ENCODE data around the gene USP27X. TPM values are rescaled to one million over a fixed set of nuclear protein-coding genes. Genes with fewer than 3 reads are reported as not detected.

Gene USP27X
- polyA plus RNA-seq (2013, experiment 1 of 2) = 4.4 TPM
- 4.5 TPM for polyA plus RNA-seq (2013, experiment 2 of 2)

DNA sequence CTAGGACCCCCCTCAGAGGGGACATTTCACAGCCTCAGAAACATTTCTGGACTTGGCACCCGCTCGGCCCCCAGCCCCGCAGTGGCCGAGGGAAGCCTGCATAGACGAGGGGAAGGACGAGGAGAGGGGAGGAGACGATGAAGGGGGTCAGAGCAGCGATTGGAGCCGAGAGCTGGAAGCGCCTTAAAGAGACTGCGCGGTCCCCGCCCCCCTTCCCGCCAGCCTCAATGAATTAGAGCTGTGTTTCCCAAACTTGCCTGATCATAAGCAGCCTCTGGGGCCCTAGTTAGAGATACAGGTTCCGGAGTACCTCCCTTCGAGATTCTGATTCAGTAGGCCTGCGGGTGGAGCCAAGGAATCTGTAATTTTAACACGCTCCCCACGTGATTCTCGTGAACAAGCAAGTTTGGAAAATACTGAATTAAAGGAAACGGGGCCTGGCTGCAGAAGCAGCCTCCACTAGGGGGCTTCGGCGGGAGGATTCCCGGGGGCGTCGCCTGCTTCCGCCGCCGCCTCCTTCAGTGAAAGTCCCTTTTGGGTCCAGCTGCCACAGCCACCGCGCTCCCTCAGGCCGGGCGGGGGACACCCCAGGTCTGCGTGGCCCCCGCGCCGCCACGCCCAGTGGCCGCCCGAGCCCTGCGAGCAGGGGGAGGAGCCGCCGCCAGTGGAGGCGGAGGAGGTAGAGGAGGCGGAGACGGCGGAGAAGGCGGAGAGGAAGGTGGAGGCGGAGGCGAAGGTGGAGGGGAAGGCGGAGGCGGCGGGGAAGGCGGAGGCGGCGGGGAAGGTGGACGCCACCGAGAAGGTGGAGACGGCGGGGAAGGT, at the start of gene USP27X:
USP27X (plus strand) TSS at position 651 of the 822 bp plus-strand sequence. CDS start 824 bp downstream, outside the sequence.
- Histone ChIP-seq H4K8ac (ENCODE audit: low read length) (peak within 1 kb of the TSS; percentile 77), H2BK12ac (ENCODE audit: low read length in 2 of 2) (no peak within 1 kb of the TSS), H2BK15ac (ENCODE audit: low read depth, poor library complexity, severe bottlenecking) (peak within 1 kb of the TSS; percentile 69), H3K14ac (ENCODE audit: low read length in 2 of 2) (peak within 1 kb of the TSS in 1 of 2 experiments; percentile 75), H2BK5ac (ENCODE audit: low read depth, low read length, poor library complexity, severe bottlenecking) (peak within 1 kb of the TSS; percentile 90), H3K27ac (ENCODE audit: low read length, poor library complexity, severe bottlenecking) (peak within 1 kb of the TSS; percentile 79), H4K91ac (ENCODE audit: low read length) (peak within 1 kb of the TSS; percentile 39), H3K9ac (ENCODE audit: low read length) (peak within 1 kb of the TSS; percentile 79), H3K18ac (ENCODE audit: low read depth in 1 of 2, low read length in 2 of 2) (peak within 1 kb of the TSS; percentile 73 to 79), H3K27me3 (ENCODE audit: control insufficient read depth in 1 of 2, insufficient read depth in 1 of 2, low read length in 2 of 2) (no peaks in the 10 kb centered on the region), H3K4me1 (ENCODE audit: control insufficient read depth, insufficient read depth, low read depth, low read length) (peaks cover 15% of the 10 kb centered on the region), H2BK120ac (ENCODE audit: low read depth, low read length) (peak within 1 kb of the TSS; percentile 61), H2AK5ac (ENCODE audit: low read length, severe bottlenecking) (no peak within 1 kb of the TSS), H3K9me3 (ENCODE audit: control insufficient read depth, low read length) (no peaks in the 10 kb centered on the region), H3K23ac (ENCODE audit: low read length in 2 of 2) (no peak within 1 kb of the TSS), H3K4ac (ENCODE audit: low read depth in 1 of 2, low read length in 2 of 2) (peak within 1 kb of the TSS in 1 of 2 experiments; percentile 59), H2AFZ (ENCODE audit: low read depth, low read length) (peak within 1 kb of the TSS; percentile 49), H3K4me3 (ENCODE audit: insufficient read depth in 1 of 2, low read depth in 1 of 2, low read length in 2 of 2) (peak within 1 kb of the TSS; percentile 70 to 77), H3K79me1 (replicated peaks; ENCODE audit: low read length, poor library complexity, severe bottlenecking) (peaks cover 13% of the 10 kb centered on the region), H3K4me2 (ENCODE audit: low read length, poor library complexity, severe bottlenecking) (peak within 1 kb of the TSS; percentile 68), H3K36me3 (ENCODE audit: control insufficient read depth in 1 of 2, insufficient read depth in 2 of 2, low read depth in 1 of 2, low read length in 2 of 2) (peaks cover 6 to 8% of the 10 kb centered on the region in 2 experiments)
- WGBS = 0% methylated on average over 11 of the region's 60 CpGs
- DNase-seq = peak; percentile 92

DNA sequence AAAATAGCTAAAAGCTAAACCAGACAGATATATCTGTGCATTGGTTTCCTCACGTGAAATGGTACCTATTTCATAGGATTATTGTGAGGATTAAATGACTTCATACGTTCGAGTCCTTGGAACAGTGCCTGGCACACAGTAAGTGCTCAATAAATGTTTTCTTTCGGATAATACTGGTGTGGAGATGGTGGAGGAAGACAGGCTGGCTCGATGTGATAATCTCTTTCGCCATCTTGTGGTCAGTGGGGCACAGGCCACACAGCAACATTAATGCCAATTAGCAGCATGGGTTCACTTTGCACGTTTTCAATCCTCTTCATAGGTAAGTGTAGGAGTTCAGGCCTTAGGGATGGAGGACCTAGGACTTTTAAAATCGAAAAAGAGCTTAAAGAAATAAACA, 40.9 kb upstream of the USP27X start:
- Histone ChIP-seq H3K27me3 (ENCODE audit: control insufficient read depth in 1 of 2, insufficient read depth in 1 of 2, low read length in 2 of 2) (peaks cover 0 to 47% of the 10 kb centered on the region in 2 experiments), H2AFZ (ENCODE audit: low read depth, low read length) (no peak overlapping the region), H2BK120ac (ENCODE audit: low read depth, low read length) (no peak overlapping the region), H3K79me1 (replicated peaks; ENCODE audit: low read length, poor library complexity, severe bottlenecking) (no peaks in the 10 kb centered on the region), H3K18ac (ENCODE audit: low read depth in 1 of 2, low read length in 2 of 2) (no peak overlapping the region), H4K8ac (ENCODE audit: low read length) (no peak overlapping the region), H2BK5ac (ENCODE audit: low read depth, low read length, poor library complexity, severe bottlenecking) (no peak overlapping the region), H2BK12ac (ENCODE audit: low read length in 2 of 2) (no peak overlapping the region), H3K4ac (ENCODE audit: low read depth in 1 of 2, low read length in 2 of 2) (no peak overlapping the region), H3K4me1 (ENCODE audit: control insufficient read depth, insufficient read depth, low read depth, low read length) (no peaks in the 10 kb centered on the region), H3K9me3 (ENCODE audit: control insufficient read depth, low read length) (no peaks in the 10 kb centered on the region), H3K27ac (ENCODE audit: low read length, poor library complexity, severe bottlenecking) (no peak overlapping the region), H3K4me2 (ENCODE audit: low read length, poor library complexity, severe bottlenecking) (no peak overlapping the region), H2BK15ac (ENCODE audit: low read depth, poor library complexity, severe bottlenecking) (no peak overlapping the region), H4K91ac (ENCODE audit: low read length) (no peak overlapping the region), H3K9ac (ENCODE audit: low read length) (no peak overlapping the region), H2AK5ac (ENCODE audit: low read length, severe bottlenecking) (no peak overlapping the region), H3K14ac (ENCODE audit: low read length in 2 of 2) (no peak overlapping the region), H3K36me3 (ENCODE audit: control insufficient read depth in 1 of 2, insufficient read depth in 2 of 2, low read depth in 1 of 2, low read length in 2 of 2) (no peaks in the 10 kb centered on the region), H3K4me3 (ENCODE audit: insufficient read depth in 1 of 2, low read depth in 1 of 2, low read length in 2 of 2) (no peak overlapping the region), H3K23ac (ENCODE audit: low read length in 2 of 2) (no peak overlapping the region)
- DNase-seq = peak; percentile 22
- WGBS = 30% methylated on average over 5 of the region's 8 CpGs

DNA sequence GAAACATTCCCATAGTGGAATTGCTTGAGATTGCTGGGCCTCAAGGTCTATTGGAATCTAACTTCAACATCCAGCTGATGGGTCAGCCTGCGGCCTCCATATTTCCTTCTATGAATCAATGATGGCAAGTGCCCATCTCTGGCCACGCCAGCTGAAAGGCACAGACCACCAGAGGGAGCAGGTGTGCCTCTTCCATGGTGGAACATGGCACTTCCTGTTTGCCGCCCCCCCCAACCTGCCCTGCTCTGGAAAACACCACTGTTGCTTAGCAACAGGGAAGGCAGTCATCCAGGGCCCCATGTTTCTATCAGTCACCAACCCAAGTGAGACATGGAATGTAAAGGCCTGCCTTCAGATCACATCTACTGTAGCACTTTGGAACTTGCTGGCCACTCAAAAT, 38.6 kb upstream of the USP27X start:
- Histone ChIP-seq H3K27ac (ENCODE audit: low read length, poor library complexity, severe bottlenecking) (no peak overlapping the region), H3K9me3 (ENCODE audit: control insufficient read depth, low read length) (no peaks in the 10 kb centered on the region), H2AK5ac (ENCODE audit: low read length, severe bottlenecking) (no peak overlapping the region), H2BK5ac (ENCODE audit: low read depth, low read length, poor library complexity, severe bottlenecking) (no peak overlapping the region), H2AFZ (ENCODE audit: low read depth, low read length) (no peak overlapping the region), H3K18ac (ENCODE audit: low read depth in 1 of 2, low read length in 2 of 2) (no peak overlapping the region), H3K4me2 (ENCODE audit: low read length, poor library complexity, severe bottlenecking) (no peak overlapping the region), H3K23ac (ENCODE audit: low read length in 2 of 2) (no peak overlapping the region), H3K14ac (ENCODE audit: low read length in 2 of 2) (no peak overlapping the region), H4K8ac (ENCODE audit: low read length) (no peak overlapping the region), H2BK120ac (ENCODE audit: low read depth, low read length) (no peak overlapping the region), H3K27me3 (ENCODE audit: control insufficient read depth in 1 of 2, insufficient read depth in 1 of 2, low read length in 2 of 2) (peaks cover 0 to 35% of the 10 kb centered on the region in 2 experiments), H3K4me1 (ENCODE audit: control insufficient read depth, insufficient read depth, low read depth, low read length) (no peaks in the 10 kb centered on the region), H2BK12ac (ENCODE audit: low read length in 2 of 2) (no peak overlapping the region), H3K4ac (ENCODE audit: low read depth in 1 of 2, low read length in 2 of 2) (no peak overlapping the region), H4K91ac (ENCODE audit: low read length) (no peak overlapping the region), H3K4me3 (ENCODE audit: insufficient read depth in 1 of 2, low read depth in 1 of 2, low read length in 2 of 2) (no peak overlapping the region), H2BK15ac (ENCODE audit: low read depth, poor library complexity, severe bottlenecking) (no peak overlapping the region), H3K36me3 (ENCODE audit: control insufficient read depth in 1 of 2, insufficient read depth in 2 of 2, low read depth in 1 of 2, low read length in 2 of 2) (no peaks in the 10 kb centered on the region), H3K79me1 (replicated peaks; ENCODE audit: low read length, poor library complexity, severe bottlenecking) (no peaks in the 10 kb centered on the region), H3K9ac (ENCODE audit: low read length) (no peak overlapping the region)
- DNase-seq = peak; percentile 75
- WGBS = 49% methylated on average over 3 of the region's 3 CpGs

DNA sequence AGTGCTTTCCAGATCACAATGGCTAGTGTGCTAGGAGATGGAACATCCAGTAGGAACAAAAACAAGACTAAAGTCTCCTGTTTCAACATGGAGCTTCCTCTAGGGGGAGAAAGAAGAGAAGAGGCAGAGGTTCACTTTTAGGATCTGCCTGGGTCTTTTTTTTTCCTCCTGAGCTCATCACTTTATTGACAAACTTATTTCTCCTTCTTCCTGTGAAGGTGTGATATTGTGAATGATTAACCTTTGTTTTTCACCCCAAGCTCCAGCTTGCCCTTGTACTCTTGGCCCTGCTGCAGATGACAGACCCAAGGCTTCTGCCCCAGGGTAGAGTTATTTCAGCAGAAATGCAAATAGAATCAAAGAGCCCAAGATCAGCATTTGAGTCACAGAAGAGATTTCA, 36.7 kb upstream of the USP27X start:
- Histone ChIP-seq H2BK120ac (ENCODE audit: low read depth, low read length) (no peak overlapping the region), H2AK5ac (ENCODE audit: low read length, severe bottlenecking) (no peak overlapping the region), H3K4me3 (ENCODE audit: insufficient read depth in 1 of 2, low read depth in 1 of 2, low read length in 2 of 2) (no peak overlapping the region), H3K4me2 (ENCODE audit: low read length, poor library complexity, severe bottlenecking) (no peak overlapping the region), H3K9ac (ENCODE audit: low read length) (no peak overlapping the region), H2BK5ac (ENCODE audit: low read depth, low read length, poor library complexity, severe bottlenecking) (no peak overlapping the region), H3K27ac (ENCODE audit: low read length, poor library complexity, severe bottlenecking) (no peak overlapping the region), H4K8ac (ENCODE audit: low read length) (no peak overlapping the region), H3K36me3 (ENCODE audit: control insufficient read depth in 1 of 2, insufficient read depth in 2 of 2, low read depth in 1 of 2, low read length in 2 of 2) (no peaks in the 10 kb centered on the region), H3K4ac (ENCODE audit: low read depth in 1 of 2, low read length in 2 of 2) (no peak overlapping the region), H2BK12ac (ENCODE audit: low read length in 2 of 2) (no peak overlapping the region), H3K18ac (ENCODE audit: low read depth in 1 of 2, low read length in 2 of 2) (no peak overlapping the region), H4K91ac (ENCODE audit: low read length) (no peak overlapping the region), H2AFZ (ENCODE audit: low read depth, low read length) (no peak overlapping the region), H2BK15ac (ENCODE audit: low read depth, poor library complexity, severe bottlenecking) (no peak overlapping the region), H3K27me3 (ENCODE audit: control insufficient read depth in 1 of 2, insufficient read depth in 1 of 2, low read length in 2 of 2) (peaks cover 0 to 42% of the 10 kb centered on the region in 2 experiments), H3K79me1 (replicated peaks; ENCODE audit: low read length, poor library complexity, severe bottlenecking) (no peaks in the 10 kb centered on the region), H3K4me1 (ENCODE audit: control insufficient read depth, insufficient read depth, low read depth, low read length) (no peaks in the 10 kb centered on the region), H3K14ac (ENCODE audit: low read length in 2 of 2) (no peak overlapping the region), H3K9me3 (ENCODE audit: control insufficient read depth, low read length) (peaks cover 7% of the 10 kb centered on the region), H3K23ac (ENCODE audit: low read length in 2 of 2) (no peak overlapping the region)
- no peak for DNase-seq

Data from mesenchymal stem cell (in vitro differentiated cells and primary cell).